HG03354 (cell line): Measurements from ENCODE around the gene CCPG1.
"Not testable (repeated sequence)": the region's sequence is repeated elsewhere in the genome, so short reads cannot be mapped to it uniquely, and the experiment has no call there.

Experiments
- ATAC-seq: cut with Tn5 transposase; IDR thresholded peaks from one replicate; pipeline ENCODE4 v1.9.1; 2021; ENCODE audit warnings: mild to moderate bottlenecking; ENCODE audit not compliant: unreplicated experiment, poor library complexity, severe bottlenecking

CCPG1 gene

DNA sequence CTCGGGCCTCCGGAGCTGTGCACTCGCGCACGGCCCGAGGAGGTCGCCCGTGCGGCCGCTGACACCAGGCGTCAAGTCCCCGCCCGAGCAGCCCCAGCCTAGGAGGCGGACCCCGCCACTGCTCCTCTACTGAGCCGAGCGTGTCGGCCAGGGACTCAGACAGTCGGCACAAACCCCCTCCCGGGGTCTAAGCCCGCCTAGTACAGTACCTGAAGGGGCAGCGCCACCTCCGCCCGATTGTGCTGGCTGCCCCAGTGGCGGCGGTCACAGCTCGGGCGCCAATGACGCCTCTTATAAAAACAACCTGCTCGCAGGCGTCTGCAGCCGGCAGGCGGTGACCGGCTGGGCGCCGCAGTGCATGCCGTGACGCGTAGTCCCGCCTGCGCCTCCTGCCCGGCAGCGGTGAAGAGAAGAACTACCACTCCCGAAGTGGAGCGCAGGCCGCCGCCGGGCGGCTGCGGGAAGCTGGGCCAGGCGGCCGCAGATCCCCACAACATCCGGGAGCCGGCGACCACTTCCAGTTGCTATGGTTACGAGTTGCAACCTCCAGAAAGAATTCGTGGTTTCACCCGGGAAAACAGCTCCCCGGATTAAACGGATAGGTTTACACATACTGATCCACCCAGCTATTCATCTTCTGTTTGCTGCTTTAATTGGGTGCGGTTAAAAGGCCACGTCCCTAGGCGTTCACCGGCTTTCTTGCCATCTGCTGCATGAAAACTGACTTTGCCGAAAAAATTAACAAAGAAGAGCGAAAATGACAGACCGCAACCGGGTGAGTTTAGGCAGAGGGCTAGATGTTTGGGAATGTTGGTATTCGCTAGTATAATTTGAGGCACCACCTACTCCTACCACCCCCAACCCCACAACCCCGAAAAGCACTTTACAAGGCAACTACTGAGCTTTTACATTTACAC lies at the start of gene CCPG1, which contains the start of gene PIERCE2:
TSS of gene CCPG1 (minus strand) at position 348 of the 917 bp plus-strand sequence. CDS start 18,935 bp downstream, outside the sequence.
TSS of gene PIERCE2 (plus strand) at position 484 of the 917 bp plus-strand sequence. CDS start at position 758, 274 bp downstream.
- ATAC-seq = peak; percentile 95

- ATAC-seq = no peak
These were observed 49.4 kb upstream of the CCPG1 start for GRCh38 chr15:55457401-55458022.

- ATAC-seq = not testable (repeated sequence)
These were observed 38.9 kb upstream of the CCPG1 start for GRCh38 chr15:55447030-55447394.

DNA sequence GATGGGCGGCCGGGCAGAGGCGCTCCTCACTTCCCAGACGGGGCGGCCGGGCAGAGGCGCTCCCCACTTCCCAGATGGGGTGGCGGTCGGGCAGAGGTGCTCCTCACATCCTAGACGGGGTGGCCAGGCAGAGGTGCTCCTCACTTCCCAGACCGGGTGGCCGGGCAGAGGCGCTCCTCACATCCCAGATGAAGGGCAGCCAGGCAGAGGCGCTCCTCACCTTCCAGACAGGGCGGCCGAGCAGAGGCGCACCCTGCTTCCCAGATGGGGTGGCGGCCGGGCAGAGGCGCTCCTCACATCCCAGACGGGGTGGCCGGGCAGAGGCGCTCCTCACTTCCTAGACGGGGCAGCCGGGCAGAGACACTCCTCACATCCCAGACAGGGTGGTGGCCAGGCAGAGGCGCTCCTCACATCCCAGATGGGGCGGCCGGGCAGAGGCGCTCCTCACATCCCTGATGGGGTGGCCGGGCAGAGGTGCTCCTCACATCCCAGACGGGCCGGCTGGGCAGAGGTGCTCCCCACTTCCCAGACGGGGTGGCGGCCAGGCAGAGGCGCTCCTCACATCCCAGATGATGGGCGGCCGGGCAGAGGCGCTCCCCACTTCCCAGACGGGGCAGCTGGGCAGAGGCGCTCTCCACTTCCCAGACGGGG lies 38.3 kb upstream of the CCPG1 start:
- not testable (repeated sequence) for ATAC-seq

DNA sequence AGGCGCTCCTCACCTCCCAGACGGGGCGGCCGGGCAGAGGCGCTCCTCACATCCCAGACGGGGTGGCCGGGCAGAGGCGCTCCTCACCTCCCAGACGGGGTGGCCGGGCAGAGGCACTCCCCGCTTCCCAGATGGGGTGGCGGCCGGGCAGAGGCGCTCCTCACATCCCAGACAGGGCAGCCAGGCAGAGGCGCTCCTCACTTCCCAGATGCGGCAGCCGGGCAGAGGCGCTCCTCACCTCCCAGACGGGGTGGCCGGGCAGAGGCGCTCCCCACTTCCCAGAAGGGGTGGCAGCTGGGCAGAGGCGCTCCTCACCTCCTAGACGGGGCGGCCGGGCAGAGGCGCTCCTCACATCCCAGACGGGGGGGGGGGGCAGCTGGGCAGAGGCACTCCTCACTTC lies 37.8 kb upstream of the CCPG1 start:
- not testable (repeated sequence) for ATAC-seq

DNA sequence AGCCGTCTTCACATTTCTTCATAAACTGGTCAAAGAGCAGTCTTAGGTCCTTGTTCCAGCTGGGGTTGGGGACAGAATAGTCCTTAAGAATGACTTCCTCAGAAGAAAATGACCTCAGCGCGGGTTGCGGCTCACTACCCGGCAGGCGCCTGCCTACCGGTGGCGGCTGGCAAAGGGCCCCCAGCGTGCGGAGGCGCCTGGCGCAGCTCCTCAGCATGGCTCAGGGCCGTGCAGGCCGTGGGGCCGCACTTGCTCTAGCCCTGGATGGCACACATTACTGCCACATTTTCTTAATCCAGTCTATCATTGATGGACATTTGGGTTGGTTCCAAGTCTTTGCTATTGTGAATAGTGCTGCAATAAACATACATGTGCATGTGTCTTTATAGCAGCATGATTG lies 35.0 kb upstream of the CCPG1 start:
- not testable (repeated sequence) for ATAC-seq

DNA sequence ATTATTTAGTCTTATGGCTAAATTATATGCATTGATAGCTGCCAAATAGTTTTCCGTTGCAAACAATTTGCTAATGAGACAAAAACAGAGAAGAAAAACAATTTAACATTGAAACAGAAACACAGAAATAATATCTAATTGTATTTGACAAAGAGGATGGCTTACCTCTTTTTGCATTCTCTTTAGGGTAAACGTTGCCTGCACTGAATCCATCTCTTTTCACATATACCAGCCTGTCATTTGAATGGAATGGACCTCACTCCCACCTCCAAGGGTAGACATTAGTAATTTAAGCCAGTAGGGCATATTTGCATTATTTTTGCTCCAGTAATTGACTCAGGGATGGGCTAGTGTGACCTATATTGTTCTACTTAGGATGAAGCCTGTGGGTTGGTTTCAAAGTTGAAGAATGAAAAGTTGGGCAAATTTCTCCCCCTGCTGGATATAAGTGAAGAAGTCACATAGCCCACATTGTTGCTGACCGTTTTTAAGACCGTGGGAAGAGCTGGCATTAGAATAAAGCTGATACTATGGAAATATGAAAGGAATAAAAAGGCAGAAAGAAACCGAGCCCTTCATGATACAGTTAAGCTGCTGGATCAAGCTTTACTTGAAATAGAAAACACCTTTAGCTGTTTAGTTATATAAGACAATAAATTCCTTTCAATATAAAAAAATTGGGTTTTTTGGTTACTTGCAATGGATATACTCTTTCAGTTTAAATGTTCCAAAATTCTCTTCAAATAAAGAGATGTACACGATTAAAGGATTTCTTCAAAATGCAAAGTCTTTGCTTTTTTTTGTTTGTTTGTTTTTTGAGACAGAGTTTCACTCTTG lies 27.0 kb upstream of the CCPG1 start:
- peak; percentile 77 for ATAC-seq

DNA sequence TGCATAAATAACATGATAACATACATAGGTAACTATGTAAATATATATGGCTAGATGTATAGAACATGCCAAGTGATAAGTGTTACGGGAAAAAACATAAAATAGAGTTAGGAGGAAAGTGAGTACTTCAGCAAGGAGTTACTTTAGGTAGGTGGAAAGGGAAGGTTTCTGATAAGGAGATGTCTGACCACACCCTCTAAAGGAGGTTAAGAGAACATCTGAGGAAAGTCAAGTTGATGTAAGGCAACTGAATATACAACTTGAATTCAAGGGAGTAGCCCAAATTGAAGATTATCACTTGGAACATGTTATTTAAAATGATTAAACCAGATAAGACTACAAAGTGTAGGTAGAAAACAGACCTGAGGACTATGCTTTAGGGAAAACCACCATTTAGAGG lies 13.9 kb upstream of the CCPG1 start:
- ATAC-seq = no peak

GRCh38 chr15:55420171-55420866 lies 12.2 kb upstream of the CCPG1 start:
- no peak for ATAC-seq

DNA sequence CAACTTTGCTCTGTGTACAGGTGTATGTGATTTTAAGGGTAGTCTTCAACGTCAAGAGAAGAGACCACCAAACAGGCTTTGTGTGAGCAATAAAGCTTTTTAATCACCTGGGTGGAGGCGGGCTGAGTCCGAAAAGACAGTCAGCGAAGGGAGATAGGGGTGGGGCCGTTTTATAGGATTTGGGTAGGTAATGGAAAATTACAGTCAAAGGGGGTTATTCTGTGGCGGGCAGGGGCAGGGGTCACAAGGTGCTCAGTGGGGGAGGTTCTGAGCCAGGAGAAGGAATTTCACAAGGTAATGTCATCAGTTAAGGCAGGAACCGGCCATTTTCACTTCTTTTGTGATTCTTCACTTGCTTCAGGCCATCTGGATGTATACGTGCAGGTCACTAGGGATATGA lies 9.5 kb upstream of the CCPG1 start:
- ATAC-seq = not testable (repeated sequence)

GRCh38 chr15:55408976-55409375 lies 817 bp upstream of the CCPG1 start:
- not testable (repeated sequence) for ATAC-seq

GRCh38 chr15:55407498-55408011 lies 604 bp downstream of the CCPG1 start:
- ATAC-seq = peak; percentile 28

DNA sequence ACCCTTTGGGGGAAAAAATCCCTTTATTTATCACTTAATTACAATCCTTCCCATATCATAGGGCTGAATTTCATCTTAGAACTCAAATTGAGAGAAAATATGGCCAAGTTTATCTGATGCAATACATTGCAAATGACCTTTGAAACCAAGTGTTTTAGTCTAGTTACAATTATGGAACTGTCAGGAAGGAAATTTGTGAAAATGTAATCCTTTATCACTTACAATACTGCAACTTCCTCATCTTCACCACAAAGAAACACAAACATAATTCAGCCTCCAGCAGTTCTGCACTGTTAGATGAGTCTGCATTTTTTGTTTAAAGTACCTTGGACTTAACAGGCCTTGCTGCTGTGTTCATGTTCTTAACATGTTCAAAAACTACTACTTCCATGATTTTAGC lies 4.6 kb downstream of the CCPG1 start:
- ATAC-seq = no peak

DNA sequence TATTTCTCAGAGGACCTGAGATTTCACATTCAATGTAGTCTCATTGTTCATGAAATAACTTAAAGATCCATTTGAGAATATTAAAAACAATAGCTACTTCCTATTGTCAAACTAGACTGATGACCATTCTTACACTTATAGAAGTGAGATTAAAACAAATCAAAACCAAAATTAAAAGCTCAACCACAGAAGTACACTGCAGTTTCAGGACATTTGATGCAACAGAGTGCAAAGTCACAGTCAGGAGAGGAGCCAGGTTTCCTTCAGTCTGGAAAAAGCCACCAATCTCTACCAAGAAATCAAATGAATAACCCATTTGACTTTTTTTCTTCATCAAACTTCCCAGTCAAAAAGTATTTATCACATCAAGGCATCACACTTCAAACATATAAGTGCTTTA lies 5.5 kb downstream of the CCPG1 start:
- peak; percentile 60 for ATAC-seq

GRCh38 chr15:55401786-55402246 lies 6.3 kb downstream of the CCPG1 start:
- no peak for ATAC-seq

DNA sequence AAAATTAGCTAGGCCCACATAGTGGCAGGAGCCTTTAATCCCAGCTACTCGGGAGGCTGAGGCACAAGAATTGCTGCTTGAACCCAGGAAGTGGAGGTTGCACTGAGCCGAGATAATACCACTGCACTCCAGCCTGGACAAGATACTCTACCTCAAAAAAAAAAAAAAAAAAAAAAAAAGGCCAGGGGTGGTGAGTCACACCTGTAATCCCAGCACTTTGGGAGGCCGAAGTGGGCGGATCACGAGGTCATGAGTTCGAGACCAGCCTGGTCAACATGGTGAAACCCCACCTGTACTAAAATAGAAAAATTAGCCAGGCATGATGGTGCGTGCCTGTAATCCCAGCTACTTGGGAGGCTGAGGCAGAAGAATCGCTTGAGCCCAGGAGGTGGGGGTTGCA lies 8.1 kb downstream of the CCPG1 start:
- not testable (repeated sequence) for ATAC-seq

- no peak for ATAC-seq
These were observed 9.9 kb downstream of the CCPG1 start for GRCh38 chr15:55398243-55398642.

DNA sequence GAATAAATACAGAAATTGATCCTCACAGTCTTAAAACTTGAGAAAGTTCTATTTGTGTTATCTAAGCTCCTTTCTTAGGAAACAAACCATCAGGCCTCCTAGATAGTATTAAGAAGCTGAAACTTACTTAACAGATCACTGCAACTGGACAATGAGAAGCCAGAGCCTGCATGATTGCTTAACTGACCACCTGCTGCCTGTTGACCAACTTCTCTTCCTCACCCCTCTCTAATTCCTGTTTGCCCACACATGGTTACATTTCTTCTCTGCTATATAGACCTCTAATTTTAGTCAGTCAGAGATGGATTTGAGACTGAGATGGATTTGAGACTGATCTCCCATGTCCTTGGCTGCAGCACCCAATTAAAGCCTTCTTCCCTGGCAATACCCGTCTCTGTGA lies 13.5 kb downstream of the CCPG1 start:
- ATAC-seq = no peak

DNA sequence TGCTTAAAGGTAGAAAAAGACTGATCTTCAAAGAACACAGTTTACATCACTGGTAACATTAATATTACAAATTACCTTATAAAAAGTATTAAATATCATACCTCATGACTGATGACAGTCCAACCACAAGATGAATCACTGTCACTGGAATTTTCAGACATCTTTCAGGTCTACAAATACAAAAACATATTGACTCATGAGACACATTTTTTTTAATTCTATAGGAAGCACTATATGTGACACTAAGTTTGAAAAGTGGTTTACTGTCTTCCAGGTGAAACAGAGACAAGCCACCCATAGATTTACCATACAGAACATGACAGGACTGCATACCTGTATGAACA lies 18.9 kb downstream of the CCPG1 start:
- ATAC-seq = no peak
